Measurements from ENCODE around the gene SERINC1. TPM values are rescaled to one million over a fixed set of nuclear protein-coding genes. Genes with fewer than 3 reads are reported as not detected.
"Not testable (repeated sequence)": the region's sequence is repeated elsewhere in the genome, so short reads cannot be mapped to it uniquely, and the experiment has no call there.

The SERINC1 gene
- total RNA-seq: 246 TPM
- long read RNA-seq, transcript SERINC1-201 (10 exons, 3,137 nt): major isoform, 413 of 470 reads
- long read RNA-seq, partial matches to known transcripts: 41 of 470 reads
- long read RNA-seq, other reads (novel, unspliced or antisense): 16 of 470 reads

DNA sequence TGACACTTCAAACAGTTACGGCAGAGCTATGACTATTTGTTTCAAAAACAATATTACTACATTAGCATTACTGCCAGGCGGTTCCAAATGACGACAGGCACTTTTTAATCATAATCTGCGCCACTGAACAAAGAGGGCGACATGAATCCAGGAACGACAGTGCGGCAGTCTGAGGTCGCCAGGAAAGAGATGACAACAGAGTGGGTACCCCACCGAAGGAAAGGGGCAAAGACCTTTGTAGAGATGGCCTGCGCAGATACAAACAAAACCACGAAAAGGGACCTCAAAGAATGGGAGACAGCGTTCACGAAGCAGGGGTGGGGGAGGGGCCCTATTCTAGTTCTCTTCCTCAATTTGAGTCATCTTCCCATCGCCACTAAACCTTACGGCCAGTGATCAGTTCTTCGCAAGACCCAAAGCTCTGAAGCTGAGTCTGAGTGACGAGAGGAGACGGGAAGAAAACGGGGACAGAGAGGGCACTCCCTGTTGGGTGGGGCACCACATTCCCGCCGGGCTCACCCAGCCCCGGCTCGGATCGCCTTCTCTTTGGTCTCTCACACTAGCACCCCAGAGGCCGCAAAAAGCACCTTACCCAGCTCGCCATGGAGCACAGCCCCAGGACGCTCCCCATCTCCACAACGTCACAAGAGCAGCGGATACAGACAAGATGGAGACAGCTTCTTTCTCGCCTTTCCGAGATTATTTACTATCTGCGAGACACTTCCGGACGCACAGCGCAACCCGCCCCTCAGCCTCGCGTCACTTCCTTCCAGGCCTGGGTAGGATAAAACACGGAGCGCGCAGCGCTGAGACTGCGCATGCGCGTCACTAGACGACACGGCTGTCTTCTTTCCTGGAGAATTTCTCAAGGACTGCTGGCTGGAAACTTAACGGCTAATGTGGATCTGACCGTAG is at the start of gene SERINC1:
SERINC1 (minus strand) TSS at position 701 of the 915 bp plus-strand sequence; CDS start at position 631, 70 bp downstream.
- ATAC-seq (peak; percentile 100), DNase-seq (peak; percentile 97)
- H3K4me3 ChIP-seq: peak within 1 kb of the TSS; percentile 73
- peak within 1 kb of the TSS; percentile 97 for H3K27ac ChIP-seq
- H3K27me3 ChIP-seq: no peaks in the 10 kb centered on the region
- peaks cover 1% of the 10 kb centered on the region for H3K36me3 ChIP-seq
- no peaks in the 10 kb centered on the region for H3K9me3 ChIP-seq
- peaks cover 23% of the 10 kb centered on the region for H3K4me1 ChIP-seq
- TF ChIP-seq, protein P1, sequence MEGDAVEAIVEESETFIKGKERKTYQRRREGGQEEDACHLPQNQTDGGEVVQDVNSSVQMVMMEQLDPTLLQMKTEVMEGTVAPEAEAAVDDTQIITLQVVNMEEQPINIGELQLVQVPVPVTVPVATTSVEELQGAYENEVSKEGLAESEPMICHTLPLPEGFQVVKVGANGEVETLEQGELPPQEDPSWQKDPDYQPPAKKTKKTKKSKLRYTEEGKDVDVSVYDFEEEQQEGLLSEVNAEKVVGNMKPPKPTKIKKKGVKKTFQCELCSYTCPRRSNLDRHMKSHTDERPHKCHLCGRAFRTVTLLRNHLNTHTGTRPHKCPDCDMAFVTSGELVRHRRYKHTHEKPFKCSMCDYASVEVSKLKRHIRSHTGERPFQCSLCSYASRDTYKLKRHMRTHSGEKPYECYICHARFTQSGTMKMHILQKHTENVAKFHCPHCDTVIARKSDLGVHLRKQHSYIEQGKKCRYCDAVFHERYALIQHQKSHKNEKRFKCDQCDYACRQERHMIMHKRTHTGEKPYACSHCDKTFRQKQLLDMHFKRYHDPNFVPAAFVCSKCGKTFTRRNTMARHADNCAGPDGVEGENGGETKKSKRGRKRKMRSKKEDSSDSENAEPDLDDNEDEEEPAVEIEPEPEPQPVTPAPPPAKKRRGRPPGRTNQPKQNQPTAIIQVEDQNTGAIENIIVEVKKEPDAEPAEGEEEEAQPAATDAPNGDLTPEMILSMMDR (IDR thresholded peaks at IDR 0.05): no peak
- intact Hi-C loops (cut with DNase I): no loop called here

DNA sequence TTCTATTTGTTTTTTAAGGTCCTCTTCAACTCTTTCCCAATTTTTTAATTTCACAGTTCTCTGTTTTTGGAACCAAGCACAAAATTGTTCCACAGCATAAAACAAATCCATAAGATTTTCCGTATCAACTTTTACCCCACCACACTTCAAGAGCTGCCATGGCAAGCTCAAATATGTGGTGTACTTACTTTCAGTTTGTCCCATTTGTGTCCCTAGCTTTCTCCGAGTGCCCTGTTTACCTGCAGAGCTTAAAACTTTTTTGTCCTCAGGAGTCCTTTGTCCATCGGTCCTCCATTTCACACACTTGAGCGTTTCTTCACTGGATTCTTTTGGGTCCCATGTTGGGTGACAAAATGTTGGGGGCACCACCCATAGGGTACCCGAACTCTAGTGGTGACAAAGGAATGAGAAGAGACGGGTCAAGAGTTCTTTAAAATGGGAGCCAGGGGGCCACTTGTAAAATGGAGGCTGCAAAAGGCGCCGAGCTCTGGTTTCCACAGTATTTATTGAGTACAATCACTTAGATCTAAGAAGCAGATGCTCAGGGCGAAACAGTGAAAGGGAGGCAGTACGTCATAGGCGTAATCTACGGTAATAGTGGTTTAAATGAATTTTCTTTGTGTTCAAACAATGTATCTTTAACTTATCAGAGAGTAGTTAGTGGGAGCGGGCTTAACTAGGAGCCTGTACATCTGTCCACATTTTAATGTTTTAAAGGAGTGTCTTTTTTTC is 39.8 kb upstream of the SERINC1 start:
- no peaks in the 10 kb centered on the region for H3K9me3 ChIP-seq
- no peak for ATAC-seq
- TF ChIP-seq, protein P1 (IDR thresholded peaks at IDR 0.05): no peak
- no peaks in the 10 kb centered on the region for H3K4me1 ChIP-seq
- no peak for DNase-seq
- no peaks in the 10 kb centered on the region for H3K27me3 ChIP-seq
- H3K4me3 ChIP-seq: no peak overlapping the region
- intact Hi-C loops (cut with DNase I): no loop called here
- no peak overlapping the region for H3K27ac ChIP-seq
- H3K36me3 ChIP-seq: no peaks in the 10 kb centered on the region

DNA sequence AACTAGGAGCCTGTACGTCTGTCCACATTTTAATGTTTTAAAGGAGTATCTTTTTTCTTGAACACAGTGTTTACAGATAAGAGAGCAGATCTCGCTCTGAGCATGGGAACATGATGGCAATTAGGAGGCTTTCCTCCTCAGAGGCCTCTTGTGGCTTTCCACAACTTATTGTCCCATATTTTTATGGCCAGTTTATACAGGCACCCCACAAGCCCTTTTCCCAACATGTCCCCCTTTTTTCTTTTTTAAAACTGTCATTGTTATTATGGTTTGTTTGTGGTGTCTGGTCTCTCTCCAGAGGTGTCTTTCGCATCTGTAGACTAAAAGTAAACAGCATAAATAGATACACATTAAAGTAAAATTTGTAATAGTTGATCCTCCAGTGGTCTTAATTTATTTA is 33.6 kb upstream of the SERINC1 start:
- H3K9me3 ChIP-seq: peaks cover 18% of the 10 kb centered on the region

DNA sequence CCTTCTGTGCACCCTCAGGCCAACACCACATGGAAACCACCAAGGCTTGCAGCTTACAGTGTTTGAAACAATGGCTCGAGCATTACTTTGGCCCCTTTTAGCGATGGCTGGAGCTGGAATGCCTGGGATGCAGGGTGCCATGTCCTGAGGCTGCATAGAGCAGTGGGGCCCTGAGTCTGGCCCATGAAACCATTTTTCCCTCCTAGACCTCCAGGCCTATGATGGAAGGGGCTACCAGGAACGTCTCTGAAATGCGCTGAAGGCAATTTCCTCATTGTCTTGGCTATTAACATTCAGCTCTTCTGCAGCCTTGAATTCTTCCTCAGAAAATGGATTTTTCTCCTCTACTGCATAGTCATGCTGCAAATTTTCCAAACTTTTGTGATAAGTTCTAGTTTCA is 29.9 kb upstream of the SERINC1 start:
- Histone ChIP-seq H3K27me3 (no peaks in the 10 kb centered on the region), H3K4me1 (no peaks in the 10 kb centered on the region), H3K4me3 (no peak overlapping the region), H3K27ac (no peak overlapping the region), H3K36me3 (no peaks in the 10 kb centered on the region), H3K9me3 (peaks cover 18% of the 10 kb centered on the region)
- ATAC-seq (no peak), DNase-seq (no peak)
- TF ChIP-seq, protein P1 (IDR thresholded peaks at IDR 0.05): no peak
- intact Hi-C loops (cut with DNase I): no loop called here

More for the DNA sequence above, 33.6 kb upstream of the SERINC1 start:
- H3K4me3 ChIP-seq; intact Hi-C loops (cut with DNase I); H3K27me3 ChIP-seq; ATAC-seq; H3K27ac ChIP-seq; DNase-seq; H3K36me3 ChIP-seq; H3K4me1 ChIP-seq: not testable (repeated sequence)

DNA sequence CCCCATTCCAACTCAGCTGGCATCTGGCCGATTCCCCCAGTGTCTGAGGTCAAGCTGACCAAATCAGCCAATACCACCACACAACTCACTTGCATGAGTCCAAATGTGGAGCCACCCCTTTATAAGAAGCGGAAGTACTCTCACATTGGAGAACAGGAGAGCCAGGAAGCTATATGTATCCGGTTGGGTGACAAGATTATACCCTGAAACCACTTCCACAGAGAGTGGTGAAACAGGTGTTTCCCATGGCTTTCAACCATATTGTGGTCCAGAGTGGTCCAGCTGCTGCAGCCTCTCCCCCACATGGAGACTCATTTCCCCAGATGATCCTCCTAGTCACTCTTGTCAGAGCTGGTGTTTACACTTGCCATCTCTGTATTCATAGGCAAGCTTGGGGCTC is 24.0 kb upstream of the SERINC1 start:
- Histone ChIP-seq H3K4me1 (no peaks in the 10 kb centered on the region), H3K36me3 (no peaks in the 10 kb centered on the region), H3K4me3 (no peak overlapping the region), H3K27me3 (no peaks in the 10 kb centered on the region), H3K9me3 (no peaks in the 10 kb centered on the region), H3K27ac (no peak overlapping the region)
- ATAC-seq (no peak), DNase-seq (no peak)
- intact Hi-C loops (cut with DNase I): no loop called here
- TF ChIP-seq, protein P1 (IDR thresholded peaks at IDR 0.05): no peak

All from upper lobe of right lung (tissue), 1 donor.